Measurements from ENCODE around the gene SPTAN1. TPM values are rescaled to one million over a fixed set of nuclear protein-coding genes. Genes with fewer than 3 reads are reported as not detected.
A peak's percentile ranks its signal among the peaks of the same experiment; 100 is the strongest.

SPTAN1 gene
- total and polyA plus RNA-seq, 2 donors (not counting 3 experiments of a cell fraction or from before 2014, with no cell fraction given) = 408 to 502 TPM

- ChIA-PET POLR2A (interaction anchor here (0.6 to 1.0 kb wide), 2 partner anchors 48 to 131 kb away, joined by 3 to 4 read pairs; no protein-coding TSS in a partner anchor), CTCF (interaction anchor here (0.6 to 3.1 kb wide), 17 partner anchors 8 to 274 kb away, joined by 3 to 18 read pairs (median 4); partner anchors contain the start of genes DYNC2I2, ENDOG and PKN3)
- no peak overlapping the region for H2AFZ ChIP-seq (ENCODE audit: low read depth, low read length)
- DNase-seq (ENCODE audit: low read depth, low spot score) (no peak), FAIRE-seq (no peak)
- no peaks in the 10 kb centered on the region for H4K20me1 ChIP-seq (replicated peaks; ENCODE audit: control insufficient read depth, extremely low read depth, insufficient read depth, low read length)
- H3K9ac ChIP-seq (replicated peaks; ENCODE audit: extremely low read depth, insufficient read depth, low read length) = peak overlapping the region; percentile 36
- no peak overlapping the region for H3K4me3 ChIP-seq (replicated peaks in 1 of 3; ENCODE audit: insufficient read depth in 1 of 3, low read depth in 1 of 3, low read length in 3 of 3)
- dilution Hi-C loops (cut with MboI; ENCODE audit: extremely low pct_ligation_motif_present, low sequenced_read_pairs) (no loop called here), intact Hi-C loops (cut with micrococcal nuclease) (loop anchor here (5.0 kb wide), 1 partner anchor 181 kb away; the partner anchor contains the start of gene ENDOG)
- H3K9me3 ChIP-seq (replicated peaks; ENCODE audit: control insufficient read depth, insufficient read depth, low read length) = no peaks in the 10 kb centered on the region
- H3K36me3 ChIP-seq (ENCODE audit: control insufficient read depth in 2 of 2, extremely low read depth in 1 of 2, insufficient read depth in 2 of 2, low read length in 2 of 2) = peaks cover 17 to 34% of the 10 kb centered on the region in 2 experiments
- no peaks in the 10 kb centered on the region for H3K79me2 ChIP-seq (ENCODE audit: control insufficient read depth, insufficient read depth, low read length)
- no peak overlapping the region for H3K4me2 ChIP-seq (ENCODE audit: insufficient read depth, low read length)
- peak overlapping the region; percentile 64 for H3K27ac ChIP-seq (ENCODE audit: insufficient read depth, low read depth, low read length)
- peaks cover 11% of the 10 kb centered on the region for H3K4me1 ChIP-seq (ENCODE audit: control insufficient read depth, extremely low read depth, insufficient read depth, low read length)
- peak in 1 of 2 donors; percentile 8 for TF ChIP-seq CTCF (IDR thresholded peaks at IDR 0.05; ENCODE audit: extremely low read depth in 1 of 2, insufficient read depth in 1 of 2, low read depth in 1 of 2, low read length in 2 of 2)
- TF ChIP-seq POLR2AphosphoS5 (IDR thresholded peaks at IDR 0.05; ENCODE audit: insufficient read depth, low read depth, low read length) = no peak
- TF ChIP-seq POLR2A (IDR thresholded peaks at IDR 0.05; ENCODE audit: low read depth, low read length) = no peak
- H3K9me1 ChIP-seq (replicated peaks; ENCODE audit: control insufficient read depth, extremely low read depth, insufficient read depth, low read length) = no peaks in the 10 kb centered on the region
- H3K27me3 ChIP-seq (ENCODE audit: control insufficient read depth in 2 of 2, insufficient read depth in 2 of 2, low read length in 2 of 2) = no peaks in the 10 kb centered on the region
- no TSS peak for BruUV-seq (replicated peaks)
These were observed 83.6 kb downstream of the SPTAN1 start for GRCh38 chr9:128636024-128636390.

All from endothelial cell of umbilical vein (primary cell).